Measurements from ENCODE around the gene EPHB1. TPM values are rescaled to one million over a fixed set of nuclear protein-coding genes. Genes with fewer than 3 reads are reported as not detected.

EPHB1 gene
- total and polyA plus RNA-seq, 2 donors (not counting 3 experiments of a cell fraction or from before 2014, with no cell fraction given), result 1.3 to 5.2 TPM

DNA sequence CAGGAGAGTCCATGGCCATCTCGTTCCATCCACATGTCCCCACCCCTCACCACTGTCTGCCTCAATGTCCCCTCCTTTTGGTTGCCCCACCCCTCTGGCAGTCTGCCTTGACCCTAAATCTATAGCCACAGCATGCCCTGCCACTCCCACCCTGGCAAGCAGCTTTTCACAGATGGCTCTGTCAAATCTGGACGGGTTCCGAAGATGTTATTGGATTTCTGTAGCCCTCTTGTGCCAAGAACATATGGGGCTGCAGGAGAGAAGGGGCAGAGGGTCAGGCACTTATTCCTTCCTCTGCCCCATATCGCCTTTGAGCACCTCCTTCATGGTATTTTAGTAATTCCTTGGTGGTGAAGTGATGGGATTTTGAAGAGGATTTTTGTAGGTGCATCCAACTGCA is 57.1 kb downstream of the EPHB1 start:
- intact Hi-C loops (cut with micrococcal nuclease), result no loop called here
- BruUV-seq (replicated peaks), result no TSS peak
- CTCF ChIA-PET, result interaction anchor here (2.4 kb wide), 1 partner anchor 57 kb away, joined by 7 read pairs; the partner anchor contains the start of gene EPHB1

More for the DNA sequence above, 57.1 kb downstream of the EPHB1 start:
- Histone ChIP-seq H3K27me3 (ENCODE audit: control insufficient read depth in 2 of 2, insufficient read depth in 2 of 2, low read length in 2 of 2) (peaks cover 0 to 3% of the 10 kb centered on the region in 2 experiments), H3K9me3 (replicated peaks; ENCODE audit: control insufficient read depth, insufficient read depth, low read length) (no peaks in the 10 kb centered on the region), H3K36me3 (ENCODE audit: control insufficient read depth in 2 of 2, extremely low read depth in 1 of 2, insufficient read depth in 2 of 2, low read length in 2 of 2) (no peaks in the 10 kb centered on the region), H3K9ac (replicated peaks; ENCODE audit: extremely low read depth, insufficient read depth, low read length) (no peak overlapping the region), H3K79me2 (ENCODE audit: control insufficient read depth, insufficient read depth, low read length) (no peaks in the 10 kb centered on the region), H3K4me2 (ENCODE audit: insufficient read depth, low read length) (no peak overlapping the region), H3K4me1 (ENCODE audit: control insufficient read depth, extremely low read depth, insufficient read depth, low read length) (peaks cover 12% of the 10 kb centered on the region), H4K20me1 (replicated peaks; ENCODE audit: control insufficient read depth, extremely low read depth, insufficient read depth, low read length) (no peaks in the 10 kb centered on the region), H2AFZ (ENCODE audit: low read depth, low read length) (no peak overlapping the region), H3K27ac (ENCODE audit: insufficient read depth, low read depth, low read length) (no peak overlapping the region), H3K4me3 (replicated peaks in 1 of 3; ENCODE audit: insufficient read depth in 1 of 3, low read depth in 1 of 3, low read length in 3 of 3) (no peak overlapping the region), H3K9me1 (replicated peaks; ENCODE audit: control insufficient read depth, extremely low read depth, insufficient read depth, low read length) (no peaks in the 10 kb centered on the region)
- POLR2A ChIA-PET, result no interaction called here
- dilution Hi-C loops (cut with MboI; ENCODE audit: extremely low pct_ligation_motif_present, low sequenced_read_pairs), result no loop called here
- no peak for DNase-seq (ENCODE audit: low read depth, low spot score)
- TF ChIP-seq, protein P1, sequence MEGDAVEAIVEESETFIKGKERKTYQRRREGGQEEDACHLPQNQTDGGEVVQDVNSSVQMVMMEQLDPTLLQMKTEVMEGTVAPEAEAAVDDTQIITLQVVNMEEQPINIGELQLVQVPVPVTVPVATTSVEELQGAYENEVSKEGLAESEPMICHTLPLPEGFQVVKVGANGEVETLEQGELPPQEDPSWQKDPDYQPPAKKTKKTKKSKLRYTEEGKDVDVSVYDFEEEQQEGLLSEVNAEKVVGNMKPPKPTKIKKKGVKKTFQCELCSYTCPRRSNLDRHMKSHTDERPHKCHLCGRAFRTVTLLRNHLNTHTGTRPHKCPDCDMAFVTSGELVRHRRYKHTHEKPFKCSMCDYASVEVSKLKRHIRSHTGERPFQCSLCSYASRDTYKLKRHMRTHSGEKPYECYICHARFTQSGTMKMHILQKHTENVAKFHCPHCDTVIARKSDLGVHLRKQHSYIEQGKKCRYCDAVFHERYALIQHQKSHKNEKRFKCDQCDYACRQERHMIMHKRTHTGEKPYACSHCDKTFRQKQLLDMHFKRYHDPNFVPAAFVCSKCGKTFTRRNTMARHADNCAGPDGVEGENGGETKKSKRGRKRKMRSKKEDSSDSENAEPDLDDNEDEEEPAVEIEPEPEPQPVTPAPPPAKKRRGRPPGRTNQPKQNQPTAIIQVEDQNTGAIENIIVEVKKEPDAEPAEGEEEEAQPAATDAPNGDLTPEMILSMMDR (IDR thresholded peaks at IDR 0.05; ENCODE audit: extremely low read depth in 1 of 2, insufficient read depth in 1 of 2, low read depth in 1 of 2, low read length in 2 of 2), result no peak
- TF ChIP-seq MYC (IDR thresholded peaks at IDR 0.05; ENCODE audit: low read depth, low read length), result no peak
- TF ChIP-seq, protein P2, sequence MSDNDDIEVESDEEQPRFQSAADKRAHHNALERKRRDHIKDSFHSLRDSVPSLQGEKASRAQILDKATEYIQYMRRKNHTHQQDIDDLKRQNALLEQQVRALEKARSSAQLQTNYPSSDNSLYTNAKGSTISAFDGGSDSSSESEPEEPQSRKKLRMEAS (IDR thresholded peaks at IDR 0.05; ENCODE audit: insufficient read depth, insufficient read length), result no peak
- TF ChIP-seq FOS (IDR thresholded peaks at IDR 0.05; ENCODE audit: borderline replicate concordance, insufficient read depth, low read length), result no peak
- TF ChIP-seq EZH2 (IDR thresholded peaks at IDR 0.05; ENCODE audit: borderline replicate concordance, low read depth, low read length, severe bottlenecking), result no peak
- TF ChIP-seq JUN (IDR thresholded peaks at IDR 0.05; ENCODE audit: borderline replicate concordance, insufficient read depth, insufficient read length, low read depth), result no peak
- no peak for TF ChIP-seq POLR2AphosphoS5 (IDR thresholded peaks at IDR 0.05; ENCODE audit: insufficient read depth, low read depth, low read length)
- TF ChIP-seq GATA2 (IDR thresholded peaks at IDR 0.05; ENCODE audit: insufficient read depth, insufficient read length, low read depth, low read length), result no peak
- no peak for TF ChIP-seq POLR2A (IDR thresholded peaks at IDR 0.05; ENCODE audit: low read depth, low read length)
- no peak for FAIRE-seq
